Measurements from ENCODE around the gene UNK. TPM values are rescaled to one million over a fixed set of nuclear protein-coding genes. Genes with fewer than 3 reads are reported as not detected.

UNK gene
- total and polyA plus RNA-seq, 2 experiments from 2014 or later = 11.5 to 12.4 TPM

GRCh38 chr17:75813081-75814020 lies 28.7 kb downstream of the UNK start:
- H3K79me2 ChIP-seq (ENCODE audit: insufficient read depth) = peaks cover 10% of the 10 kb centered on the region; the same call in 1 of the 2 replicates
- no peaks in the 10 kb centered on the region for H3K9me3 ChIP-seq (ENCODE audit: low read depth)
- no peak overlapping the region for H3K9ac ChIP-seq
- no peak overlapping the region for H2AFZ ChIP-seq
- H3K9me2 ChIP-seq (ENCODE audit: insufficient read depth) = no peaks in the 10 kb centered on the region
- H3K36me3 ChIP-seq (ENCODE audit: low read depth) = peaks cover 10% of the 10 kb centered on the region; the same call in 1 of the 2 replicates
- in situ Hi-C loops (cut with MboI) = no loop called here
- H4K20me1 ChIP-seq (ENCODE audit: insufficient read depth) = no peaks in the 10 kb centered on the region
- H3K27ac ChIP-seq = no peak overlapping the region
- H3K27me3 ChIP-seq (replicated peaks; ENCODE audit: insufficient read depth) = no peaks in the 10 kb centered on the region
- peaks cover 23% of the 10 kb centered on the region for H3K4me1 ChIP-seq (ENCODE audit: insufficient read depth)
- WGBS, 2 experiments (ENCODE audit: low coverage in 1 of 2, low lambda C conversion rate in 2 of 2, missing lambda C conversion rate in 2 of 2) = 86 to 88% methylated on average over 24 of the region's 24 CpGs
- peaks cover 15% of the 10 kb centered on the region for H3F3A ChIP-seq (ENCODE audit: insufficient read depth)
- H3K4me3 ChIP-seq = no peak overlapping the region
- no peak overlapping the region for H3K4me2 ChIP-seq (ENCODE audit: unreplicated experiment)
- no peak for DNase-seq
- TF ChIP-seq EZH2phosphoT487 (IDR thresholded peaks at IDR 0.05; ENCODE audit: insufficient read depth, low read depth) (no peak), EZH2 (IDR thresholded peaks at IDR 0.05; ENCODE audit: insufficient read depth, poor library complexity, severe bottlenecking) (no peak)

- Histone ChIP-seq H3K27ac (no peak overlapping the region), H3K27me3 (replicated peaks; ENCODE audit: insufficient read depth) (no peaks in the 10 kb centered on the region), H3K4me1 (ENCODE audit: insufficient read depth) (peaks cover 18% of the 10 kb centered on the region), H3K9me3 (ENCODE audit: low read depth) (no peaks in the 10 kb centered on the region), H3K4me2 (ENCODE audit: unreplicated experiment) (no peak overlapping the region), H3K9me2 (ENCODE audit: insufficient read depth) (no peaks in the 10 kb centered on the region), H3F3A (ENCODE audit: insufficient read depth) (peaks cover 11% of the 10 kb centered on the region; the same call in 1 of the 2 replicates), H3K36me3 (ENCODE audit: low read depth) (peaks cover 10% of the 10 kb centered on the region; the same call in 1 of the 2 replicates), H3K79me2 (ENCODE audit: insufficient read depth) (peaks cover 7% of the 10 kb centered on the region; the same call in 1 of the 2 replicates), H2AFZ (no peak overlapping the region), H3K4me3 (no peak overlapping the region), H4K20me1 (ENCODE audit: insufficient read depth) (no peaks in the 10 kb centered on the region), H3K9ac (no peak overlapping the region)
- WGBS, 2 experiments (ENCODE audit: low coverage in 1 of 2, low lambda C conversion rate in 2 of 2, missing lambda C conversion rate in 2 of 2) = 91 to 95% methylated on average over 6 of the region's 6 CpGs
- DNase-seq = no peak
- no peak for TF ChIP-seq EZH2 (IDR thresholded peaks at IDR 0.05; ENCODE audit: insufficient read depth, poor library complexity, severe bottlenecking)
- no peak for TF ChIP-seq EZH2phosphoT487 (IDR thresholded peaks at IDR 0.05; ENCODE audit: insufficient read depth, low read depth)
- in situ Hi-C loops (cut with MboI) = no loop called here
Observed at GRCh38 chr17:75814021-75814395, 29.4 kb downstream of the UNK start.

GRCh38 chr17:75814900-75815373 lies 30.3 kb downstream of the UNK start:
- peak; percentile 81 for DNase-seq
- Histone ChIP-seq H3K36me3 (ENCODE audit: low read depth) (peaks cover 8% of the 10 kb centered on the region; the same call in 1 of the 2 replicates), H3K4me3 (no peak overlapping the region), H2AFZ (no peak overlapping the region), H3F3A (ENCODE audit: insufficient read depth) (peaks cover 3% of the 10 kb centered on the region; the same call in 1 of the 2 replicates), H3K79me2 (ENCODE audit: insufficient read depth) (peaks cover 7% of the 10 kb centered on the region; the same call in 1 of the 2 replicates), H3K9ac (peak overlapping the region; percentile 54; the same call in 1 of the 2 replicates), H3K27ac (0 out of 2 replicates have a peak overlapping the region, but pooled peaks have one; percentile 8), H3K4me1 (ENCODE audit: insufficient read depth) (peaks cover 10% of the 10 kb centered on the region), H3K9me2 (ENCODE audit: insufficient read depth) (no peaks in the 10 kb centered on the region), H3K27me3 (replicated peaks; ENCODE audit: insufficient read depth) (no peaks in the 10 kb centered on the region), H3K4me2 (ENCODE audit: unreplicated experiment) (peak overlapping the region; percentile 7), H4K20me1 (ENCODE audit: insufficient read depth) (no peaks in the 10 kb centered on the region), H3K9me3 (ENCODE audit: low read depth) (no peaks in the 10 kb centered on the region)
- in situ Hi-C loops (cut with MboI) = no loop called here
- WGBS, 2 experiments (ENCODE audit: low coverage in 1 of 2, low lambda C conversion rate in 2 of 2, missing lambda C conversion rate in 2 of 2) = 60 to 78% methylated on average over 8 to 11 of the region's 13 CpGs
- no peak for TF ChIP-seq EZH2 (IDR thresholded peaks at IDR 0.05; ENCODE audit: insufficient read depth, poor library complexity, severe bottlenecking)
- TF ChIP-seq EZH2phosphoT487 (IDR thresholded peaks at IDR 0.05; ENCODE audit: insufficient read depth, low read depth) = no peak

GRCh38 chr17:75815399-75815798 lies 30.8 kb downstream of the UNK start:
- Histone ChIP-seq H2AFZ (no peak overlapping the region), H3K27ac (0 out of 2 replicates have a peak overlapping the region, but pooled peaks have one; percentile 8), H3K9ac (peak overlapping the region; percentile 54; the same call in 1 of the 2 replicates), H3K79me2 (ENCODE audit: insufficient read depth) (peaks cover 7% of the 10 kb centered on the region; the same call in 1 of the 2 replicates), H3K9me2 (ENCODE audit: insufficient read depth) (no peaks in the 10 kb centered on the region), H3F3A (ENCODE audit: insufficient read depth) (no peaks in the 10 kb centered on the region; the same call in 1 of the 2 replicates), H3K27me3 (replicated peaks; ENCODE audit: insufficient read depth) (no peaks in the 10 kb centered on the region), H3K4me3 (no peak overlapping the region), H3K36me3 (ENCODE audit: low read depth) (peaks cover 6% of the 10 kb centered on the region; the same call in 1 of the 2 replicates), H3K9me3 (ENCODE audit: low read depth) (no peaks in the 10 kb centered on the region), H3K4me2 (ENCODE audit: unreplicated experiment) (peak overlapping the region; percentile 7), H4K20me1 (ENCODE audit: insufficient read depth) (no peaks in the 10 kb centered on the region), H3K4me1 (ENCODE audit: insufficient read depth) (peaks cover 7% of the 10 kb centered on the region; the same call in 1 of the 2 replicates)
- in situ Hi-C loops (cut with MboI) = no loop called here
- no peak for DNase-seq
- TF ChIP-seq EZH2 (IDR thresholded peaks at IDR 0.05; ENCODE audit: insufficient read depth, poor library complexity, severe bottlenecking) (no peak), EZH2phosphoT487 (IDR thresholded peaks at IDR 0.05; ENCODE audit: insufficient read depth, low read depth) (no peak)
- WGBS, 2 experiments (ENCODE audit: low coverage in 1 of 2, low lambda C conversion rate in 2 of 2, missing lambda C conversion rate in 2 of 2) = 89% methylated on average over 3 of the region's 3 CpGs
